Gastrocnemius medialis (tissue), 4 donors: ENCODE results near the gene FHOD3. TPM values are rescaled to one million over a fixed set of nuclear protein-coding genes. Genes with fewer than 3 reads are reported as not detected.

Experiments
- ATAC-seq, 2 donors: fragments of 150-250 bp; one replicate each; pipeline ENCODE4 v1.9.1; 2016
- DNase-seq, 2 donors: peaks; one replicate each; pipeline ENCODE4 v3.0.0-alpha.2; 2019
- H3K27ac ChIP-seq, 4 donors: fragments of 200-600 bp; sonication (generic); 1 replicate in 1 of 4; 2 replicates in 3 of 4; pipeline ENCODE4 v1.5.1; 2016 to 2018; ENCODE audit warnings: mild to moderate bottlenecking in 2 of 4, moderate library complexity in 1 of 4
- H3K27me3 ChIP-seq, 3 donors: fragments of 200-600 bp; sonication (generic) in 2 of 3; 1 replicate in 1 of 3; 2 replicates in 2 of 3; pipeline versions ENCODE4 v1.5.1 to v1.6.0; 2016 to 2019; ENCODE audit warnings: mild to moderate bottlenecking in 1 of 3, moderate library complexity in 1 of 3
- H3K36me3 ChIP-seq, 2 donors: fragments of 200-600 bp; sonication (generic) in 1 of 2; one replicate each; pipeline ENCODE4 v1.5.1; 2017 to 2018
- H3K4me1 ChIP-seq, 2 donors: fragments of 200-600 bp; sonication (generic) in 1 of 2; one replicate each; pipeline ENCODE4 v1.5.1; 2016 to 2017; ENCODE audit warnings: mild to moderate bottlenecking in 2 of 2
- H3K4me3 ChIP-seq, 4 donors: fragments of 200-600 bp; sonication (generic) in 3 of 4; 1 replicate in 1 of 4; 2 replicates in 3 of 4; pipeline ENCODE4 v1.5.1; 2016 to 2019; ENCODE audit warnings: mild to moderate bottlenecking in 2 of 4
- H3K9me3 ChIP-seq, 3 donors: fragments of 200-600 bp; sonication (generic) in 2 of 3; 1 replicate in 1 of 3; 2 replicates in 2 of 3; pipeline ENCODE4 v1.5.1; 2016 to 2019
- POLR2A ChIP-seq, 2 donors: fragments of 450-650 bp; IDR thresholded peaks; one replicate each; pipeline ENCODE4 v1.6.1; 2017; ENCODE audit warnings: antibody characterized with exemption in 2 of 2, mild to moderate bottlenecking in 2 of 2, moderate library complexity in 2 of 2
- in situ Hi-C, 4 donors: fragments of 200-750 bp; cut with MboI; loops; one replicate each; pipeline versions ENCODE4 v1.15.0 to v1.8.0; 2017; ENCODE audit warnings: low sequenced_read_pairs in 4 of 4
- intact Hi-C: fragments of 100-400 bp; cut with DNase I; formaldehyde crosslinking; loops from one replicate; pipeline ENCODE4 v1.15.1; 2023; ENCODE audit warnings: low total_unique reads
- total RNA-seq, 4 donors: library from RNA; depleted of rRNA; stranded (reverse); fragments of >200 nt; gene quantifications; one replicate each; pipeline versions ENCODE4 v1.1.0 to v1.2.3, GENCODE V29; 2016
- TF ChIP-seq, protein P1 (sequence below), 5 experiments: fragments of 450-650 bp in 3 of 5; fragments of 200-600 bp in 2 of 5; sonication (generic) in 2 of 5; IDR thresholded peaks in 4 of 5; conservative IDR thresholded peaks in 1 of 5; 1 replicate in 4 of 5; 2 replicates in 1 of 5; pipeline ENCODE4 v1.5.1; 2016 to 2019; ENCODE audit warnings: antibody characterized with exemption in 5 of 5, mild to moderate bottlenecking in 3 of 5, moderate library complexity in 3 of 5

Gene FHOD3
- total RNA-seq, 4 donors from 2014 or later = 10.0 to 32.5 (median 17.0) TPM

DNA sequence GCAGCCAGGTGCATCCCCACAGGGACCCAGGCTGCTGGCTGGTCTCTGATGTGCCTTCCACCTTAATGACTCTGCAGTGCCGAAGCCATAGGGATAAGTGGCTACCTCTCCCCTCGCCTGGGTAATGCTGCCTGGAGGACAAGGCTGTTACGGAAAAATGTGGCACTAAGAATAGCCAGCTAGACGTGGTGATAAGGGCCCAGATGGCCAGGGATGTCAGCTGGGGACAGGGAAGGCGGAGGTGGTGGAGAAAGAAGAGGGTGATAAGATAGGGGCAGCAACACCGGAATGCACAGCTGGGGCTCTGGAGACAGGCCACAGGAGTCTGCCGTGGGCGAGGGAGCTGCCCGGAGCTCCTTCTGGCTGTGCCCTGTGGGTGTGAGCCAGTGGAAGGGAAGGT lies 170.6 kb downstream of the FHOD3 start:
- Histone ChIP-seq H3K36me3 (no peaks in the 10 kb centered on the region), H3K9me3 (no peaks in the 10 kb centered on the region), H3K4me1 (peaks cover 12 to 23% of the 10 kb centered on the region in 2 donors), H3K27ac (peak overlapping the region in 3 of 4 donors; percentile 28 to 54 (median 30)), H3K4me3 (no peak overlapping the region), H3K27me3 (no peaks in the 10 kb centered on the region)
- intact Hi-C loops (loop anchor here (5.0 to 10.0 kb wide), 2 partner anchors 107 to 1641 kb away; no protein-coding TSS in a partner anchor), in situ Hi-C loops (no loop called here)
- peak in 1 of 2 donors; percentile 25 for DNase-seq
- ATAC-seq = peak in 1 of 2 donors; percentile 63
- TF ChIP-seq POLR2A (IDR thresholded peaks at IDR 0.05) = no peak
- TF ChIP-seq, protein P1, sequence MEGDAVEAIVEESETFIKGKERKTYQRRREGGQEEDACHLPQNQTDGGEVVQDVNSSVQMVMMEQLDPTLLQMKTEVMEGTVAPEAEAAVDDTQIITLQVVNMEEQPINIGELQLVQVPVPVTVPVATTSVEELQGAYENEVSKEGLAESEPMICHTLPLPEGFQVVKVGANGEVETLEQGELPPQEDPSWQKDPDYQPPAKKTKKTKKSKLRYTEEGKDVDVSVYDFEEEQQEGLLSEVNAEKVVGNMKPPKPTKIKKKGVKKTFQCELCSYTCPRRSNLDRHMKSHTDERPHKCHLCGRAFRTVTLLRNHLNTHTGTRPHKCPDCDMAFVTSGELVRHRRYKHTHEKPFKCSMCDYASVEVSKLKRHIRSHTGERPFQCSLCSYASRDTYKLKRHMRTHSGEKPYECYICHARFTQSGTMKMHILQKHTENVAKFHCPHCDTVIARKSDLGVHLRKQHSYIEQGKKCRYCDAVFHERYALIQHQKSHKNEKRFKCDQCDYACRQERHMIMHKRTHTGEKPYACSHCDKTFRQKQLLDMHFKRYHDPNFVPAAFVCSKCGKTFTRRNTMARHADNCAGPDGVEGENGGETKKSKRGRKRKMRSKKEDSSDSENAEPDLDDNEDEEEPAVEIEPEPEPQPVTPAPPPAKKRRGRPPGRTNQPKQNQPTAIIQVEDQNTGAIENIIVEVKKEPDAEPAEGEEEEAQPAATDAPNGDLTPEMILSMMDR (IDR thresholded peaks at IDR 0.05 in 4 of 5, conservative IDR thresholded peaks at IDR 0.05 in 1 of 5) = no peak

DNA sequence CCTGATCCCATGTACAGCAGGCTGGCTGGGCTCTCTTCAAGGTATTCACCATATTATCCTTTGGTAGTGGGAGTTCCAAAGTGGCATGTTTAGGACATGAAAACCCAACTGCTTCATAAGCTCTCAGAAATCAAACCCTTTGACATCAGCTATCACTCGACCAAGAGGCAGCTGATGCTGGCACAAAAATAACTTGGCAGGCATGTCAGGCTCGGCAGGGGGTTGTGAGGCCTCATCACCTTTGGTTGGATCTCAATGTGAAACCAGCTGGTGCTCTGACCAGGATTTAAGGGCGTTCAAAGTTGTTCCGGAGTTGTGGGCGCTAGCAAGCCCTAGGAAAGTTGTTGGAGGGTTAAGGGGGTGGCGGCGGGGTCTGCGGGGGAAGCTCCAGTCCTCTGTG lies 171.9 kb downstream of the FHOD3 start:
- Histone ChIP-seq H3K4me1 (peaks cover 12 to 23% of the 10 kb centered on the region in 2 donors), H3K9me3 (no peaks in the 10 kb centered on the region), H3K36me3 (no peaks in the 10 kb centered on the region), H3K27ac (peak overlapping the region in 2 of 4 donors; percentile 28 to 30), H3K4me3 (no peak overlapping the region), H3K27me3 (no peaks in the 10 kb centered on the region)
- in situ Hi-C loops = no loop called here
- no peak for TF ChIP-seq POLR2A (IDR thresholded peaks at IDR 0.05)
- TF ChIP-seq, protein P1 (IDR thresholded peaks at IDR 0.05 in 4 of 5, conservative IDR thresholded peaks at IDR 0.05 in 1 of 5) = no peak
- DNase-seq (no peak), ATAC-seq (peak; percentile 18 to 34)
- intact Hi-C loops = loop anchor here (5.0 to 10.0 kb wide), 2 partner anchors 105 to 1642 kb away; no protein-coding TSS in a partner anchor

DNA sequence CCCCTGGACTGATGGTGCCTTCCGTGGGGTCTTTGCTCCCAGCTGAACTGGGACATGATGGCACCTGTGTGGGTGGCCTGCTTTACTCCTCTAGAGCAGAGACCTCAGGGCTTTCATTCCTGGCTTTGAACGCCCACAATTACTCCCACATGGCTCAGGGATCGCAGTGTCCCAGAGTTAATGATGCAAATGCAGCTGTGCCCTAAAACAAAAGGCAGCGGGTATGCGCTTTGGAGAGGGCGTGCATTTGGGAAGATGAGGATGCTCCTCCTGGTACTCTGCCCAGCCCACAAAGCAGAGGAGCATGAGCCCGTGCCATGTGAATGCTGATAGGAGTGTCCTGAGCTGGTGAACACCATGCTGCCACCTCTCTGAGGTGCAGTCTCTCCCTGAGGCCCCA lies 173.4 kb downstream of the FHOD3 start:
- no peak for TF ChIP-seq POLR2A (IDR thresholded peaks at IDR 0.05)
- TF ChIP-seq, protein P1 (IDR thresholded peaks at IDR 0.05 in 4 of 5, conservative IDR thresholded peaks at IDR 0.05 in 1 of 5) = no peak
- no peaks in the 10 kb centered on the region for H3K36me3 ChIP-seq
- H3K4me1 ChIP-seq = peaks cover 12 to 23% of the 10 kb centered on the region in 2 donors
- no peaks in the 10 kb centered on the region for H3K9me3 ChIP-seq
- ATAC-seq (no peak), DNase-seq (no peak)
- H3K4me3 ChIP-seq = no peak overlapping the region
- in situ Hi-C loops (no loop called here), intact Hi-C loops (no loop called here)
- H3K27ac ChIP-seq = no peak overlapping the region
- H3K27me3 ChIP-seq = no peaks in the 10 kb centered on the region

DNA sequence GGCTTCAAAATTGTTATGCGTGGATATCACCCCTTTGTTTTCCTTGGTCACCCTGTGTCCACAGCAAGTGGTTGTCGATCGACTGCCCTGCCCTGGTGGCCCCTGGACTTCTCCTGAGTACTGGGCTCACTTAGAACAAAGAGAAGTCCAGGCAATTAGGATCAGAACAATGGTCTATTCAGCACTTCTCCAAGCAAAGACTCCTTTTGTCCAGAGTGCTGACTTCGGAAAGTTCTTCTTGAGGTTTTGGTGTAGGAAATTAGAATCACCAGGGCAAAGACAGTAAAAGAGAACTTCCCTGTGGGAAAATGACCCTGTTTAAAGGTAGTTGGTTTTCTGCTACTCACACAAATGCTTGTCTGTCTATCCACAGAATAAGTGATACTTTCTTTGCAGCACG lies 173.9 kb downstream of the FHOD3 start:
- in situ Hi-C loops (no loop called here), intact Hi-C loops (no loop called here)
- Histone ChIP-seq H3K4me3 (no peak overlapping the region), H3K27ac (no peak overlapping the region), H3K9me3 (no peaks in the 10 kb centered on the region), H3K36me3 (no peaks in the 10 kb centered on the region), H3K27me3 (no peaks in the 10 kb centered on the region), H3K4me1 (peaks cover 12 to 23% of the 10 kb centered on the region in 2 donors)
- DNase-seq = no peak
- no peak for ATAC-seq
- no peak for TF ChIP-seq POLR2A (IDR thresholded peaks at IDR 0.05)
- TF ChIP-seq, protein P1 (IDR thresholded peaks at IDR 0.05 in 4 of 5, conservative IDR thresholded peaks at IDR 0.05 in 1 of 5) = no peak

DNA sequence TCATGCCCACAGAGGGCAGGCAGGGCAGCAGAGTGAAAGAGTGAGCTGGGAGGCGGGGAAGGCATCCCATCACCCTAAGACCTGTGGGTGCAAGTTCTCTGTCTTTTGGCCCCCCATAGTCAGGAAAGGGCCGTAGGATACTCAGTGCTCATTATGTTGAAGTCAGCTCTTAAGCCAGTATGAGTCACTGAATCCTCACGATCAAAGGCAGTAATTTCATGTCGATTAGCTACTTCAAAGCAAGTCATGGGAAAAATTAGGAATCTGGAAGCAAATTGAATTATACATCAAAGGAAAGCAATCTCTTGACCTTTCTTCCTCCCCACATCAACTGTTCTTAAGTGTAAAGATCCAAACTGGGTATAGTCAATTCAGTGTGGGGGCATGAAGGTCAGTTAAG lies 178.9 kb downstream of the FHOD3 start:
- no peak for ATAC-seq
- DNase-seq = no peak
- intact Hi-C loops = no loop called here
- in situ Hi-C loops = no loop called here
- Histone ChIP-seq H3K4me1 (no peaks in the 10 kb centered on the region), H3K27ac (no peak overlapping the region), H3K36me3 (no peaks in the 10 kb centered on the region), H3K27me3 (no peaks in the 10 kb centered on the region), H3K4me3 (no peak overlapping the region), H3K9me3 (no peaks in the 10 kb centered on the region)
- no peak for TF ChIP-seq POLR2A (IDR thresholded peaks at IDR 0.05)
- TF ChIP-seq, protein P1 (IDR thresholded peaks at IDR 0.05 in 4 of 5, conservative IDR thresholded peaks at IDR 0.05 in 1 of 5) = no peak
